NCI-H526 (cell line): ENCODE results near the gene SLC39A10.
"Not testable (repeated sequence)": the region's sequence is repeated elsewhere in the genome, so short reads cannot be mapped to it uniquely, and the experiment has no call there.

ENCODE experiments used
- DNase-seq, 2 experiments: peaks; one replicate each; lab custom pipeline; 2025; lab: John Stamatoyannopoulos, UW

Gene SLC39A10

GRCh38 chr2:195644708-195645107, 12.3 kb upstream of the SLC39A10 start:
- not testable (repeated sequence) for DNase-seq

DNA sequence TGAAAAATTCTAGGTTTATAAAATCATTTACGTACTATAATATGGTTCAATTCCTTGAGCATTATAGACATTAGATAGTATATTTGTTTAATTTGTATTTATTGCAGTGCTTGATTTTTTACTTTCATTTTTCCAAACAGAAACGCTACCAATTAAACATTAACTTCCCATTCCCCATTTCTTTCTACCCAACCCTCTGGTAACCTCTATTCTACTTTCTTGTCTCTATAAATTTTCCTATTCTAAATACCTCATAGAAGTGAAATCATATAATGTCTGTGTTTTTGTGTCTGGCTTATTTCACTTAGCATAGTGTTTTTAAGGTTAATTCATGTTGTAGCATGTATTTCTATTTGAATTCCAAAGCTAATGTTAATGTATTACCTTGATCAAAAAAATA, 11.6 kb upstream of the SLC39A10 start:
- no peak for DNase-seq

DNA sequence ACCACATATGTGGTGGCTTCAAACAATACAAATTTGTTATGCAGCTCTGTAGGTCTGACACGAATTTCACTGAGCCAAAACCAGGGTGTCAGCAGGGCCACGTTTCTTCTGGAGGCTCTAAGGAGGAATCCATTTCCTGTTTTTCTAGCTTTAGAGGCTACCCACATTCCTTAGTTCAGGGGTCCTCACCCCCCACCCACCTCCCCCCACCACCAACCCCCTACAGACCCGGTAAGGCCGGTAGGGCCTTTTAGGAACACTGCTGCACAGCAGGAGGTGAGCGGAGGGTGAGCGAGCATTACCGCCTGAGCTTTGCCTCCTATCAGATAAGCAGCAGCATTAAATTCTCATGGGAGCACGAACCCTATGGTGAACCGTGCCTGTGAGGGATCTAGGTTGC, 10.6 kb upstream of the SLC39A10 start:
- peak in 1 of 2 experiments; percentile 4 for DNase-seq

GRCh38 chr2:195647302-195647701, 9.7 kb upstream of the SLC39A10 start:
- DNase-seq = no peak

DNA sequence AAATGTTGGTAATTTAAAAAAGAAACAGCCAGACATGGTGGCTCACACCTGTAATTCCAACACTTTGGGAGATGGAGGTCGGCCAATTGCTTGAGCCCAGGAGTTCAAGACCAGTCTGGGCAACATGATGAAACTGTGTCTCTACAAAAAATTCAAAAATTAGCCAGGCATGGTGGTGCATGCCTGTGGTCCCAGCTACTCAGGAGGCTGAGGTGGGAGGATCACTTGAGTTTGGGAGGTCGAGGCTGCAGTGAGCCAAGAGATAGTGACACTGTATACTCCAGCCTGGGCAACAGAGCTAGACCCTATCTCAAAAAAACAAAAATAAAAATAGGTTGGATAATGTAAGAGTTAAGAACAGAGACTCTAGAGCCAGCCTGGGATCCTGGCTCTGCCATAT, 8.7 kb upstream of the SLC39A10 start:
- not testable (repeated sequence) for DNase-seq

GRCh38 chr2:195648787-195649186, 8.2 kb upstream of the SLC39A10 start:
- no peak for DNase-seq

DNA sequence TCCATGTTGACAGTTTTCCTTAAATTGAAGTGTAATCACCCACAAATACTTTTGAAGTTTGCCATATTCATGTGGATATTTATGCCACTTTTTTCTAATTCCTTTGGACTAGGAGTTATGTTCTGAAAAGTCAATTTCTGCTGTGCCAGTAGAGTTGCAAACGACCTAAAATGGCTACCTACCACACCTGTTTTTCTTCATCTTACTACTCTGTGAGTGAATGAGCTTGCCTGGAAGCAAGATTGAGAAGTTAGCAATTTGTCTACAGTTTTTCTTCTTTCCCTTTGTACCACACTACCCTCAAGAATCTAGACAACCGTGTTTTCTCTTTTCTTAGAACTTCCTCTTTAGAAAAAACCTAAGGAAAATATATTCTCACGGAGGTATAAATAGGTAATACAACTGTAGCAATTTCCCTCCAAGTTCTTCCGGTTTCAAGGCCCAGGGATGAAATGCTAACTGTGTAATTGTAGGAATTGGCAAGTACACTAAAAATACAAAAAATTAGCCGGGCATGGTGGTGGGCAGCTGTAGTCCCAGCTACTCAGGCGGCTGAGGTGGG, 7.3 kb upstream of the SLC39A10 start:
- no peak for DNase-seq

- no peak for DNase-seq
Measured at GRCh38 chr2:195651046-195651445, 6.0 kb upstream of the SLC39A10 start.

DNA sequence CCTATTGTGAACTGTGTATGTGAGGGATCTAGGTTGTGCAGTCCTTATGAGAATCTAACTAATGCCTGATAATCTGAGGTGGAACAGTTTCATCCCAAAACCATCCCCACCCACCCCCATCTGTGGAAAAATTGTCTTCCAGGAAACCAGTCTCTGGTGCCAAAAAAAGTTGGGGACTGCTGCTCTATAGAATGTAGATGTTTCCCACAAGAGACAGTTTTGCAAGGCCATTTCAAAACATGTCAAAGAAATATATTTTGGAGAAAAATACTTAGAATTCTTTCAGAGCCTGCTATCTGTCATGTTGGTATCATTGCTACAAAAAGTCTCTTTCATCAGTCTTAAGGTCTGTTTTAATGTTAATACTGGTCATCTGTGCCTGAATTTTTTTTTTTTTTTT, 4.1 kb upstream of the SLC39A10 start:
- no peak for DNase-seq

- peak in 1 of 2 experiments; percentile 35 for DNase-seq
Measured at GRCh38 chr2:195656161-195656858, 716 bp upstream of the SLC39A10 start.

DNA sequence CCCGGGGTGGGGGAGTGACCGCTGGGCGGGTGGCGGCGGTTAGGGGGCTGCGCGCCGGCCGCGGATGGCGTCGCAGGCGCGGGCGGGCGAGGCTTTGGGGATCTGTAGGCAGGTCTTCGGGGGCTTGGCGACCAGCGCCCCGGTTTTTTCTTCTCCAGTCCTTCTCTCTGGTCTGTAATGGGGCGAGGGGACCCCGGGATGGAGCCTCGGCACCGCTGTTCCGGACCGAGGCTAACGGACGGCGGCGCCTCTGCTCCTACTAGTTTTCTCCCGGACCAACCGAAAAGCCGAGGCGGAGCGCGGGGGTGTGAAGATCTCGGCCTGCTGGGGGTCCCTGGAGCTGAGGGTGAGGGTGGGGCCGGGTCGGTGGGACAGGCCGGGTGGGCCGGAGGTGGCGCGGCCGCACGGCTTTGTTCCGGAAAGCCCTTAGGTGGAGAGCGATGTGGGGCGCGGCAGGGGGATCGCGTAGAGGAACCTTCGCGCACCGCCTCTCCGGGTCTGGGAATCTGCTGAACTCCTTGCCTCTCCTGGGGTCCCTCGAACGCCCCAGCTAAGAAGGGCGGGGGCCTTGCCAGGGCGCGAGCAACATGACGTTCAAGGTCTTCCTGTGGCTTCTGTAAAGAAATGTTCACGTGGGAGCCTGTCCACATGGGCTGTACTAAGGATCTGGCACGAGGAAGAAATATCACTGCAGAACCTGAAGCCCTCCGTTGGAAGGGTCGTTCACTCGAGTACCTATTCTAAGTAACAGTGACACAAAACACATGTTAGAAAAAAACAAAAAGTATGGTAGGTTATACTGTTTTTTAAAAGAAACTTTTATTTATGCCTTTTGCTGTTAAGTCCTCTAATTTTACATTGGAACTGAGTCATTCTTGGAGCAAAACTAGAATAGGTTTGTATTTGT, 861 bp downstream of the SLC39A10 start:
- peak; percentile 58 to 63 for DNase-seq

DNA sequence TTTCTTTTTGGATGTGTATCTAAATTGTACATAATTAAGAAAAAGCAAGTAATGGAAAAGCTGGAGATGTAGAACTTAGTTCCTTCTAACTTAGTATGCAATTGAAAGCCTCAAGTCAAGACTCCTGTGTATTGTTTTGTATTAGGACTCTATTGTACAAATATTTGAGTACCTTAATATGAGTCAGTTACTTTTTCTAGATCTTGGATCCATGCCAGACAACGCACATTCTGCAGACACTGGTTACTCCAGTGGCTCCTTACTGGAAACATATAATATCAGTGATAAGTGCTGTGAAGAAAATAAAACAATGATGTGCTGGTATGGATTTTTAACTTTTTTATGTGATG, 1.5 kb downstream of the SLC39A10 start:
- DNase-seq = peak in 1 of 2 experiments; percentile 16

DNA sequence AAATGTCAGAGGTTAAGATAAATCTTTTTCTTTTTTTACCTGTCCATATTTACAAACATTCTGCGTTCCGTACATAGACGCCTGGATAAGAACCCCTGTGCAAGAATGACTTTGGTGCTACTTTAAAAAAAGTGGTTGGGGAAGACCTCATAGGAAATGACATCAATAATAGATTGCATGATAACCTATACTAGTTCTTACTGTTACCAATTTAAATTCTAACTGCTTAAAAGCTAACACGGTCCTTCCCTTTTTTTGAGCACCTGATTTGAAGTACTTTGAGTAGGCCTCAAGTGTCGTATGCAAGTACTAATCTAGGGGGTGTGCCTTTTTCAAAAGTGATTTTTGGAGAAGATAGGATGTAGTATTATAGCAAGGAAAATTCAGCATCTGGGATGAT, 2.1 kb downstream of the SLC39A10 start:
- no peak for DNase-seq

- DNase-seq = peak; percentile 36 to 81
Measured at GRCh38 chr2:195659982-195660890, 3.2 kb downstream of the SLC39A10 start.

DNA sequence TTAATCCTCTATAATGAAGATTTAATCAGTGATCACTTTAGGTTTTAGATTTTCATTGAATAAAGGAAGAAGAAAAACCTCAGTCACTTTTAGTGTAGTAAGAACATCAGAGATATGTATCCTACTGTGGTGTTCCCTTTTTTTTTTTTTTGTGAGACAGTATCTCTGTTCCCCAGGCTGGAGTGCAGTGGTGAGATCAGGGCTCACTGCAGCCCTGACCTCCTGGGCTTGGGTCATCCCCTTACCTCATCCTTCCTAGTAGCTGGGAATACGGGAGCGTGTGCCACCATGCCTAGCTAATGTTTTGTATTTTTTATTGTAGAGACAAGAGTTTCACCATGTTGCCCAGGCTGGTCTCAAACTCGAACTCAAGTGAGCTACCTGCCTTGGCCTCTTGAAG, 5.1 kb downstream of the SLC39A10 start:
- no peak for DNase-seq

- no peak for DNase-seq
Measured at GRCh38 chr2:195663007-195663406, 6.0 kb downstream of the SLC39A10 start.

- no peak for DNase-seq
Measured at GRCh38 chr2:195664528-195664927, 7.5 kb downstream of the SLC39A10 start.

DNA sequence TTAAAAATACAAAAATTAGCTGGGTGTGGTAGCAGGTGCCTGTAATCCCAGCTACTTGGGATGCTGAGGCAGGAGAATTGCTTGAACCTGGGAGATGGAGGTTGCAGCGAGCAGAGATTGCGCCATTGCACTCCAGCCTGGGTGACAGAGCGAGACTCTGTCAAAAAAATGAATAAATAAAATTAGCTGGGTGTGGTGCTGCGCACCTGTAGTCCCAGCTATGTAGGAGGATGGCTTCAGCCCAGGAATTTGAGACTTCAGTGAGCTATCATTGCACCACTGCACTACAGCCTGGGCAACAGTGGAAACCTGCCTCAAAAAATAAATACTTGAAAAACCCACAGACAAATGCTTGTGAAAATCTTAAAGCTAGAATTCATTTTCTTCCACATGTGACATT, 8.1 kb downstream of the SLC39A10 start:
- DNase-seq = not testable (repeated sequence)

DNA sequence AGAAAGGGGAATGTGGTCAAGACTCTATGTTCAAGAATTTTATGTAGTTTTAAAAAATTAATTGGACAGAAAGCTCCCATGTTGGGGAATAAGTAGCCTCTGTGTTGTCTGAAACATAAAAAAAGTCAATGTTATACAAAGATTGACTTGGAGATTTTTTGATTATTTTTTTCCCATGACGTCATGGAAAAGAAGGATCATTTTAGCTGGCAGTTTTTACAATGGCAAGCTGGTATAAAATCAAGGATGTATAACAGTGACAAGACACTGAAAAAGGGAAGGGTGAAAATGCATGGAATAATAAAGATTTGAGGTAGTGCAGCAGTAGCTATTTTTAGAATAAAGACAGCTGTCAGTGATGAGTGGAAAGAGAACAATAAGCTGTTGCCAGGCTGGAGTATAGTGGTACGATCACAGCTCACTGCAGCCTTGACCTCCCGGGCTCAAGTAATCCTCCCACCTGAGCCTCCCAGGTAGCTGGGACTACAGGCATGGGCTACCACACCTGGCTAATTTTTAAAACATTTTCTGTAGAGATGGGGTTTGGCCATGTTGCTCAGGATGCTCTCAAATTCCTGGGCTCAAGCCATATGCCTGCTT, 9.2 kb downstream of the SLC39A10 start:
- no peak for DNase-seq

GRCh38 chr2:195667974-195668373, 10.9 kb downstream of the SLC39A10 start:
- DNase-seq = no peak

DNA sequence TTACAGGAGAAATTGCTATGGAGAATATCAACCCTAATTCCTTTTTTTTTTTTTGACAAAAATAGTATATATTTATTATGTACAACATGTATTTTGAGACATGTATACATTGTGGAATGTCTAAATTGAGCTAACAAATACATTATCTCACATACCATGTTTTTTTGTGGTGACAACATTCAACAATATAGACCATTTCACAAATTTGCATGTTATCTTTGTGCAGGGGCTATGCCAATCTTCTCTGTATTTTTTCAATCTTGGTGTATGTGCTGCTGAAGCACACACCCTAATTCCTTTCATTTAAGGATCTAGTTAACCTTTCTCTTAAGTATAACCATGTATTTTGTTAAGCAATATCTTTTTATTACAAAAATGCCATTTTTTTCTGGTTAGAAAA, 13.2 kb downstream of the SLC39A10 start:
- DNase-seq = no peak

GRCh38 chr2:195671563-195671962, 14.5 kb downstream of the SLC39A10 start:
- DNase-seq = no peak
